IgD-negative memory B cell (primary cell): Measurements from ENCODE around the gene SLC27A5. TPM values are rescaled to one million over a fixed set of nuclear protein-coding genes. Genes with fewer than 3 reads are reported as not detected.
"Not testable (repeated sequence)": the region's sequence is repeated elsewhere in the genome, so short reads cannot be mapped to it uniquely, and the experiment has no call there.

ENCODE experiments used
- H3K27ac Mint-ChIP-seq, 3 donors: one replicate each; pipeline ENCODE4 v1.8.0; 2020 to 2022; ENCODE audit warnings: mild to moderate bottlenecking in 3 of 3, mixed read lengths in 3 of 3, moderate library complexity in 1 of 3
- H3K27me3 Mint-ChIP-seq: one replicate; pipeline ENCODE4 v1.8.0; 2021; ENCODE audit warnings: mixed read lengths
- H3K36me3 Mint-ChIP-seq: one replicate; pipeline ENCODE4 v1.8.0; 2020; ENCODE audit warnings: mild to moderate bottlenecking, mixed read lengths
- H3K4me1 Mint-ChIP-seq, 3 donors: one replicate each; pipeline ENCODE4 v1.8.0; 2020 to 2022; ENCODE audit warnings: mixed read lengths in 3 of 3, mild to moderate bottlenecking in 1 of 3
- H3K4me3 Mint-ChIP-seq, 4 donors: one replicate each; pipeline ENCODE4 v1.8.0; 2020 to 2022; ENCODE audit warnings: mild to moderate bottlenecking in 4 of 4, mixed read lengths in 4 of 4, moderate library complexity in 3 of 4
- H3K9me3 Mint-ChIP-seq, 3 donors: one replicate each; pipeline ENCODE4 v1.8.0; 2020 to 2021; ENCODE audit warnings: mixed read lengths in 3 of 3, mild to moderate bottlenecking in 1 of 3
- polyA plus RNA-seq: library from polyadenylated mRNA; unstranded; fragments of 300-500 nt; fragmentation: Illumina TruSeq; gene quantifications from one replicate; pipeline ENCODE4 v1.2.3, GENCODE V29; 2021

The SLC27A5 gene
- polyA plus RNA-seq, 1 donor from 2014 or later: 10.3 TPM

DNA sequence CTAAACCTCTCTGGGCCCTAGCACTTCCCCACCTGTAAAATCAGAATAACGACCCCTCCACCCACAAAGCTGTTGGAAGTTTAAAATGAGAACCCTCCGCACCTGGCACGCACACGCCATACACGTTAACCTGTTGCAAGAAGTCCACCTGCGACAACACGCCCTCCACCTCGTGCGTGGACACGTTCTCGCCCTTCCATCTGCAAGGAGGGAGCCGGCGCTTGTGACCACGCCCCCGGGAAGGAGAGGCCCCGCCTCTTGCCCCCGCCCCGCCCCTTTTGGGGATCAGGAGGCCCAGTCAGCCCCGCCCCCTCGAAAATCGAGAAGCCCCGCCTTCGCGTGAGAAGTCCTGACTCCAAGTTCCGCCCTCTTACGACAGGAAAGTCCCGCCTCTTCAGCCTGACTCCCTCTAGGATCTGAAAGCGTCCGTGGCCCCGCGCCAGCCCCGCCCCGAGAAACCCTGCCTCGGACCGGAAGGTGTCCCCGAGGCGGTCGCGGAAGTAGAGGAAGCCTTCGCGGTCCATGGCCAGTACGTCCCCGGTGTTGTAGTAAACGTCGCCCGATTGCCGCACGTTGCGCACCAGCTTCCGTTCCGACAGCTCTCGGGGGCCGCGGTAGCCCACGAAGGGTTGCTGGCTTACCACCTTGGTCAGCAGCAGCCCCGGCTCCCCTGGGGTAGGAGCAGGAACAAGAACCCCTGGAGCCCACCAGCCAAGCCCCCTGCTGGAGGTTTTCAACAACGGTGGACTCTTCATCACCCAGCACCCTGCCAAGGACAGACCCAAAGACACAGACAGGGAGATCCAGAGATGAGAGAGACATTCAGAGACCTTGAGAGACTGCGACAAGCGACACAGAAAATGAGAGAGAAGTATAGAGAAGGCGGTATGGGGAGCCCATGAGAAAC is 12.5 kb downstream of the SLC27A5 start:
- peaks cover 2% of the 10 kb centered on the region for H3K36me3 Mint-ChIP-seq
- H3K27me3 Mint-ChIP-seq: no peaks in the 10 kb centered on the region
- H3K4me3 Mint-ChIP-seq: peak overlapping the region; percentile 91 to 97 (median 91)
- H3K9me3 Mint-ChIP-seq: peaks cover 1 to 6% (median 3%) of the 10 kb centered on the region in 3 donors
- H3K27ac Mint-ChIP-seq: peak overlapping the region; percentile 83 to 94 (median 89)
- H3K4me1 Mint-ChIP-seq: peaks cover 11 to 14% (median 12%) of the 10 kb centered on the region in 3 donors

DNA sequence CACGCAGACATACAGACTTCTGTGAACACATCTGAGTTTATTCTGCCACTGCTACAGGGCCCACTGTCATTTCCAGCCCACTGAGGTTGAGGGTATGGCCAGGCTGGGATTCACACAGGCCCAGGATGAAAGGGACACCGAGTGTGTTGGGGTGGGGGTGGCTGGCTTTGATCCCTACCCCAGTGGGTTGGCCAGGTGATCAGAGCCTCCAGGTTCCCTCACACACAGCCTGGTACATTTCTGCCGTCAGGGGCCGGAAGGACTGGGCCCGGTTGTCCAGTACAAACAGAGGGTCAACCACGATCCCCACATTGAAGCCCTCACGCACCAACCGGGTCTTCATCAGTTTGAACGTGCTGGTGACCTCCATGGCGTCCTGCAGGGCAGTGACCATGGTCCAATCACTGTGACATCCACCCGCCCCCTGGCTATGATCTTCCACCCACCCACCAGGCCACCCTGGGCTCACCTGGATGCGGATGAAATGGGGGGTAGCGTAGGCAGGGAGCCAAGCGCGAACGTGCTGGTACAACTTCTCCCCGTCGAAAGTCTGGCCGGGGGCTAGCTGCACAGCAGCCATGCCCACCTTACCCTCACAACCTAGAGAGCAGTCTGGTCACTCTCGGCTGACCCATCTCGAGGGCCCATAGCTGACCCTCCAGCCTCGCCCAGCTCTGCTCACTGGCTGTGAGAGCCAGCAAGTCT is 13.3 kb downstream of the SLC27A5 start:
- peaks cover 11 to 14% (median 12%) of the 10 kb centered on the region in 3 donors for H3K4me1 Mint-ChIP-seq
- H3K27me3 Mint-ChIP-seq: no peaks in the 10 kb centered on the region
- peaks cover 2% of the 10 kb centered on the region for H3K36me3 Mint-ChIP-seq
- H3K27ac Mint-ChIP-seq: no peak overlapping the region
- H3K9me3 Mint-ChIP-seq: peaks cover 1 to 6% (median 3%) of the 10 kb centered on the region in 3 donors
- H3K4me3 Mint-ChIP-seq: peak overlapping the region; percentile 91 to 97 (median 91)

DNA sequence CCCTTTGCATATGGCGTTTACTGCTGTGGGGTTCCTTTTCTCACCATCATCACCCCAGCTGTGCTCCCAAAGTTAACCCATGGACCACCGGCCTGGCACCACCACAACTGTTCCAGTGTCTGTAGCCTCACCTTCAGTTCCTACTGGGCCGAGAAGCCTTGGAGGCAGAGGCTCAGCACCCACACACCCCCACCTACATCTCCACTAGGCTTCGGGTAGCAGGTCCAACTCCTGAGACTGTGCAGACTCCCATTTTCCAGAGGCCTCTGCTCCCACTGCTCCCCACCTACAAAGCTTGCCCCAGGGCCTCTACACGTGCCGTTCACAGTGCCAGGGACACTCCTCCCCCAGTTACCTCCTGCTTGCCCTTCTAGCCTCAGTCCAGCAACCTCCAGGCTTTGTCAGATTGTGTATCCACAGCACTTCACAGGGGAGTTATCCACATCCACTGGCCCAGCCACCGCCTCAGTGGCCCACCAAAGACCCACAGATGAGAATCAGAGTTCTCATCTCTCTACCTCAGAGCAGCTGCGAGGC is 14.1 kb downstream of the SLC27A5 start:
- H3K4me1 Mint-ChIP-seq: peaks cover 11 to 14% (median 12%) of the 10 kb centered on the region in 3 donors
- H3K27me3 Mint-ChIP-seq: no peaks in the 10 kb centered on the region
- H3K4me3 Mint-ChIP-seq: peak overlapping the region in 3 of 4 donors; percentile 25 to 37 (median 29)
- H3K36me3 Mint-ChIP-seq: peaks cover 2% of the 10 kb centered on the region
- H3K27ac Mint-ChIP-seq: no peak overlapping the region
- H3K9me3 Mint-ChIP-seq: peaks cover 1 to 6% (median 2%) of the 10 kb centered on the region in 3 donors

DNA sequence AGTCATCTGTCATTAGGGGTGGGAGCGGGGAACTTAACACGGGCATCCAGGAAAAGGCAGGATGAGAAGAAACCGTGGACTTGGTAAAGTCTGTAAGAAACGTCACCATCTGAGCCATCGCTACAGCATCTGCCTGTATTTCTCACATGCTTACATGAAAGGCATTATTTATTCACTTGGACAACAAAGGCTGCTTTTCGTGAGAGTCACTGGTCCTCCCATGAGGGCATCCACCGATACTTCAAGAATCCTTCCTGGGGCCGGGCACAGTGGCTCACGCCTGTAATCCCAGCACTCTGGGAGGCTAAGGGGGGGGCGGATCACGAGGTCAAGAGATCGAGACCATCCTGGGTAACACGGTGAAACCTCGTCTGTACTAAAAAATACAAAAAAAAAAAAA is 19.5 kb downstream of the SLC27A5 start:
- Mint-ChIP-seq H3K27me3 (no peaks in the 10 kb centered on the region), H3K4me3 (no peak overlapping the region), H3K4me1 (peaks cover 0 to 2% (median 2%) of the 10 kb centered on the region in 3 donors), H3K36me3 (no peaks in the 10 kb centered on the region), H3K27ac (peak overlapping the region in 1 of 3 donors; percentile 31), H3K9me3 (peaks cover 0 to 1% (median 0%) of the 10 kb centered on the region in 3 donors)

DNA sequence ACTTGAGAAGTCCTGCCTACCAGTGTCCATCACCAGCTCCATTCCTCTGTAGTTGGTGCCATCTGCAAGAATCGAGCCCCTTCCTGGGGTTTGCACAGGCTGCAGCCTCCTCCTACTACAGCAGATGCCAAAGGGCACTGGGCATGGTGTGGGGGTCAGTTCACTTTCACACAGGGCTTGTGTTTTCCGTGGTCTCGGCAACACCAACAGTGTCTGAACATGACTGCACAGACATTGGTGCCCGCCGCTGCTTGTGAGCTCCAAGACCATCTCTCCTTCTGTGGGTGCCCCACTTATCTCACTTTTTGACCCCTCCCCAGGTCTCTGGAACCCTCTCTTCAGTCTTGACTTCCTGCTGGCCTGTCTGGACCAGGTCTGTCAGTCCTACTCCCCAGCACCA is 20.4 kb downstream of the SLC27A5 start:
- H3K4me3 Mint-ChIP-seq: no peak overlapping the region
- H3K36me3 Mint-ChIP-seq: no peaks in the 10 kb centered on the region
- H3K4me1 Mint-ChIP-seq: peaks cover 0 to 2% (median 2%) of the 10 kb centered on the region in 3 donors
- no peak overlapping the region for H3K27ac Mint-ChIP-seq
- H3K27me3 Mint-ChIP-seq: no peaks in the 10 kb centered on the region
- no peaks in the 10 kb centered on the region for H3K9me3 Mint-ChIP-seq

DNA sequence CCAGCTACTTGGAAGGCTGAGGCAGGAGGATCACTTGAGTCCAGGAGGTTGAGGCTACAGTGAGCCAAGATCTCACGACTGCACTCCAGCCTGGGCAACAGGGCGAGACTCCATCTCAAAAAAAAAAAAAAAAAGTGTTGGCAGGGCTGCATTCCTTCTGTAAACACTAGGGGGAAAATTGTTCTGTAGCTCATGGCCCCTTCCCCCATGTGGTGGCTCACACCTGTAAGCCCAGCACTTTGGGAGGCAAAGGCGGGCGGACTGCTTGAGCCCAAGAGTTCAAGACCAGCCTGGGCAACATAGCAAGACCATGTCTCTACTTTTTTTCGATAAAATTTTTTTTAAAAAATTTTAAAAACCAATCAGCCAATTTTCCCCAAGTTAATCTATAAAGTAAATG is 27.4 kb downstream of the SLC27A5 start:
- not testable (repeated sequence) for H3K9me3 Mint-ChIP-seq, H3K36me3 Mint-ChIP-seq, H3K27ac Mint-ChIP-seq, H3K4me3 Mint-ChIP-seq, H3K27me3 Mint-ChIP-seq, H3K4me1 Mint-ChIP-seq

DNA sequence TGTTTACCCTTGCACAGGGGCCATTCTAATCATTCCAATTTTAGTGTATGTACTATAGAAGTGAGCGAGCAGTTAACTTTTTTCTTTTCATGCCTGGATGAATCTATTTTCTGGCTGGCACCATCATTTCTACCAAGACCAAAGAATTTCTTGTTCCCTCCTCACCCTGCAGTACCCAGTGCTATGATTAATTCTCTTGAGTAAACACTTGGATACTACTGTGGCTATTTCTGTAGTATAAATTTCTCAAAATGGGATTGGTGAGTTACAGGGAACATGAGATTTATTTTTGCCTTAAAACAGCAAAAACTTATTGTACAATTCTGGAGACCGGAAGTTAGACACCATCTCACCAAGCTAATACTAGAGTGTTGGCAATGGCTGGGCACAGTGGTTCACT is 28.0 kb downstream of the SLC27A5 start:
- H3K4me1 Mint-ChIP-seq: no peaks in the 10 kb centered on the region
- no peaks in the 10 kb centered on the region for H3K9me3 Mint-ChIP-seq
- H3K4me3 Mint-ChIP-seq: no peak overlapping the region
- no peak overlapping the region for H3K27ac Mint-ChIP-seq
- H3K36me3 Mint-ChIP-seq: no peaks in the 10 kb centered on the region
- H3K27me3 Mint-ChIP-seq: no peaks in the 10 kb centered on the region

DNA sequence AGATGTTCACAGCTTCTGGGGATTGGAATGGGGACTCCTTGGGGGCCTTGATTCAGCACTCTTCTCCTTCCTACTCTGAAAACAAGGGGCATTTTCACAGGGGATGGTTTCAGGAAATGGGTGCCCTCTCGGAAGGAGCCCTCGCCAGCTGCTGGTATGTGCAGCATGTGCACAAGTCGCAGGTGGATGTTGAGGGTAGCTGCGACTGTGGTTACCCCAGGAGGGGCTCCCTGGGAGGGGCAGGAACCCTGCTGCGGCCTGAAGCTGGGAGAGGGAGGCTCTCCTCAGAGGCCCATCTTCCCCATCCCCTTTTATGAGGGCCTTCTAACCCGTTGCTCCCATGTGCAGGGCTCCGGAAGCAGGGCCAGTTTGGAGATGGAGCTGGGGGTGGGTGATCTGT is 29.4 kb downstream of the SLC27A5 start:
- no peaks in the 10 kb centered on the region for H3K9me3 Mint-ChIP-seq
- no peaks in the 10 kb centered on the region for H3K27me3 Mint-ChIP-seq
- no peaks in the 10 kb centered on the region for H3K4me1 Mint-ChIP-seq
- H3K27ac Mint-ChIP-seq: peak overlapping the region in 1 of 3 donors; percentile 88
- no peaks in the 10 kb centered on the region for H3K36me3 Mint-ChIP-seq
- H3K4me3 Mint-ChIP-seq: peak overlapping the region in 1 of 4 donors; percentile 43

DNA sequence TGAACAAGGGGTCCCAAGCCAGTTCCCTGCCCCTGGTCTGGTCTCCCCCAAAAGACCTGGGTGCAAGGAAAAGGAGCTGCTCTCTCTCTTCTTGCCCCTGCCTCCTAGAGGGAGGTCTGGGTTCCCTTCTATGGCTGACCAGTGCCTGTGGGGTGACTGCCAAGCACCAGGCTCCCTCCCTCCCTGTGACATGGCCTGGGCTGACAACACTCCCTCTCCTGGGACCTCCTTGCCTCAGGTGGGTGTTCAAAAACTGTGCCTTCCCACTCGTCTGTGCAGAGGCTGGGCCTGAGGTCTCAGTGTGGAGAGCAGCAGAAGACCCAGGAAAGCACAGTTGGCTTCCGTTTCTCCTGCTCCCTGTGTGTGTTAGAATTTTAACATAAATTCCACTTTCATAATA is 31.0 kb downstream of the SLC27A5 start:
- peak overlapping the region in 1 of 3 donors; percentile 75 for H3K27ac Mint-ChIP-seq
- no peaks in the 10 kb centered on the region for H3K27me3 Mint-ChIP-seq
- H3K4me3 Mint-ChIP-seq: peak overlapping the region in 3 of 4 donors; percentile 25 to 72 (median 63)
- H3K9me3 Mint-ChIP-seq: no peaks in the 10 kb centered on the region
- no peaks in the 10 kb centered on the region for H3K36me3 Mint-ChIP-seq
- peaks cover 2 to 5% (median 5%) of the 10 kb centered on the region in 3 donors for H3K4me1 Mint-ChIP-seq

DNA sequence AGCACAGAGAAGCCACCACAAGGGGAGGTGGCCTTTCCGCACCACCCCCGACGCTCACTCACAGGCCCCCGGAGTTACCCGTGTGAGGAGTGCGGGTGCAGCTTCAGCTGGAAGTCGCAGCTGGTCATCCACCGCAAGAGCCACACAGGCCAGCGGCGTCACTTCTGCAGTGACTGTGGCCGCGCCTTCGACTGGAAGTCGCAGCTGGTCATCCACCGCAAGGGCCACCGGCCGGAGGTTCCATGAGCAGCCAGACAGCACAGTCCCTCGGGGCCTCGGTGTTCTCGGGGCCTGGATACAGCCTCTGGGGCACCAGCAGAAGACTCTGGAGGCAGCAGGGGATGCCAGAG is 31.3 kb downstream of the SLC27A5 start:
- Mint-ChIP-seq H3K4me3 (no peak overlapping the region), H3K4me1 (peaks cover 5 to 7% (median 5%) of the 10 kb centered on the region in 3 donors), H3K27me3 (no peaks in the 10 kb centered on the region), H3K9me3 (no peaks in the 10 kb centered on the region), H3K27ac (no peak overlapping the region), H3K36me3 (no peaks in the 10 kb centered on the region)

DNA sequence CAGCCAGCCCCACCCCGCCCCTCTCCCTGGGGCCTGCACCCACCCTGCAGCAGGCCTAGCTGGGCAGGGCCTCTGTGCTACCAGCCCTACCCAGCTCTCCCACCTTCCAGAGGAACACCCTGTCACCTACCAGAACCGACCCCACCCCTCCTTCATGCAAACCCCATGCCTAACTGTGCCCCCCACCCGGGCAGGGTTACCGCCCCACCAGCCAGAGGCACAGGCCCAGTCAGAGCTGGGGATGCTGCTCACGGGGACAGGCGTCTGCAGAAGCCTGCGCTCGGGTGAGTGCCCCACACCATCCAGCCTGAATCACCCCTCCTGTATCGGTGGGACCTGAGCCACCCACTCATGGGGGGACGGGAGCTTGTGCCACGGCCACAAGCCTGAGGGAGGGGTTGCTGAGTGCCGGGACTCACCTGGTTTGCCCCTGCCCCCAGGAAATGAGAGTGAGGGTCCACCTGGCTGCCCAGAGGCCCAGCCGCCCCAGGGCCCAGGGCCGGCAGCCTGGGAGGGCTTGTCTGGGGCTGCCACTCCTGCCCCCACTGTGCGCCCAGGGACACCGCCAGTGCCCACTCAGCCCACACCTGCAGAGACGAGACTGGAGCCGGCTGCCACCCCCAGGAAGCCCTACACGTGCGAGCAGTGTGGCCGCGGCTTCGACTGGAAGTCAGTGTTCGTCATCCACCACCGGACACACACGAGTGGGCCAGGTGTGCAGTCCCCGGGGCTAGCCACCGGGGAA is 31.9 kb downstream of the SLC27A5 start:
- Mint-ChIP-seq H3K36me3 (no peaks in the 10 kb centered on the region), H3K4me1 (peaks cover 5 to 9% (median 8%) of the 10 kb centered on the region in 3 donors), H3K27ac (no peak overlapping the region), H3K4me3 (no peak overlapping the region), H3K27me3 (no peaks in the 10 kb centered on the region), H3K9me3 (no peaks in the 10 kb centered on the region)

DNA sequence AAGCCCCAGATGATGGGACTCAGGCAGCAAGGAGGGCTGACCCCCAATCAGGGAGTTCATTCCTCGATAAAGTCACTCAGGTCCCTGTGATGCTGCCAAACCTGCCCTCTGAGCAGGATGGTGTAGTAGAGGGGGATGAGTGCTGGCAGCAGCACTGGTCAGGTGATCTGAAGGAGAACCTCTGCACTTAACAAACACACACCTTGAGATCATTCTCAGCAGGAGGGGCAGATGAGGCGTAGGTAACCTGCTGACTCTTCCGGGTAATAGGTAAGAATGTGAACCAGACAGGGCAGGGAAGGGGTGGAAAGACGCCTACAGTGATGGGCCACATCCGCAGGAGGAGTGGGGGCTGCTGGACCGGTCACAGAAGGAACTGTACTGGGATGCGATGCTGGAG is 32.5 kb downstream of the SLC27A5 start:
- peaks cover 5 to 9% (median 9%) of the 10 kb centered on the region in 3 donors for H3K4me1 Mint-ChIP-seq
- no peak overlapping the region for H3K27ac Mint-ChIP-seq

DNA sequence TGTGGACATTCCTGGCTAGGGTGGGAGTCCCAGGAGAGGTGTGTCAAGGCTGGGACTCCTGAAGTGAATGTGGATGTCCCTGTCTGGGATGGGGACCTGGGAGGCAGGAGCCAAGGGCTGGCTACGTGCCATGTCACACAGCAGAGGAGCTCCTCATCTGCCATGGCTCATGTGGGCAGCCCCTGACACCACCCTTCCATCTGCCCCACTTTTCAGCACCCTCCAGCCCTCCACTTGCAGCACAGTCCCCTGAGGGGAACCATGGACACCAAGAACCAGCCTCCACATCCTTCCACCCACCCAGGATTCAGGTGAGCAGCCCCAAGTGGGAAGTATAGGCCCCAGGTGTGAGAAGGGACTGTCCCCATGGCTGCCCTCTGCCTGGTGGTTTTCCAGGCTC is 33.9 kb downstream of the SLC27A5 start:
- Mint-ChIP-seq H3K27ac (no peak overlapping the region), H3K4me3 (peak overlapping the region; percentile 30 to 68 (median 31)), H3K27me3 (no peaks in the 10 kb centered on the region), H3K36me3 (no peaks in the 10 kb centered on the region), H3K9me3 (no peaks in the 10 kb centered on the region), H3K4me1 (peaks cover 5 to 9% (median 9%) of the 10 kb centered on the region in 3 donors)

More for the DNA sequence above, 32.5 kb downstream of the SLC27A5 start:
- H3K27me3 Mint-ChIP-seq: no peaks in the 10 kb centered on the region
- H3K9me3 Mint-ChIP-seq: no peaks in the 10 kb centered on the region
- H3K4me3 Mint-ChIP-seq: peak overlapping the region in 1 of 4 donors; percentile 52
- H3K36me3 Mint-ChIP-seq: no peaks in the 10 kb centered on the region

DNA sequence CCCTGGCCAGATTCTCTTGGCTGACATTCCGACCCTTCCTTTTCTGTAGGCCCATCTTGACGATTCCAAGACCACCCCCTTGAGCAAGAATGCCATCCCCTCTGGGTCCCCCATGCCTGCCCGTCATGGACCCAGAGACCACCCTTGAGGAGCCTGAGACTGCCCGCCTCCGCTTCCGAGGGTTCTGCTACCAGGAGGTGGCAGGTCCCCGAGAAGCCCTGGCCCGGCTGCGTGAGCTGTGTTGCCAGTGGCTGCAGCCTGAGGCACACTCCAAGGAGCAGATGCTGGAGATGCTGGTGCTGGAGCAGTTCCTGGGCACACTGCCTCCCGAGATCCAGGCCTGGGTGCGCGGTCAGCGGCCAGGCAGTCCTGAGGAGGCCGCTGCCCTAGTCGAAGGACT is 34.7 kb downstream of the SLC27A5 start:
- Mint-ChIP-seq H3K27me3 (no peaks in the 10 kb centered on the region), H3K4me1 (peaks cover 5 to 9% (median 9%) of the 10 kb centered on the region in 3 donors), H3K36me3 (no peaks in the 10 kb centered on the region), H3K4me3 (peak overlapping the region; percentile 85 to 98 (median 96)), H3K27ac (peak overlapping the region in 1 of 3 donors; percentile 96), H3K9me3 (no peaks in the 10 kb centered on the region)
